Suprapubic skin (tissue), 4 donors: ENCODE results near the gene USP40. TPM values are rescaled to one million over a fixed set of nuclear protein-coding genes. Genes with fewer than 3 reads are reported as not detected.

ENCODE experiments used
- DNase-seq, 2 donors: peaks; one replicate each; pipeline ENCODE4 v3.0.0-alpha.2; 2019; ENCODE audit warnings: low spot score in 2 of 2
- H3K27ac ChIP-seq: fragments of 200-600 bp; sonication (generic); one replicate; pipeline ENCODE4 v1.5.1; 2019
- H3K27me3 ChIP-seq: fragments of 200-600 bp; sonication (generic); one replicate; pipeline ENCODE4 v1.5.1; 2019
- H3K36me3 ChIP-seq: fragments of 200-600 bp; sonication (generic); one replicate; pipeline ENCODE4 v1.5.1; 2019
- H3K4me1 ChIP-seq: fragments of 200-600 bp; sonication (generic); one replicate; pipeline ENCODE4 v1.5.1; 2019
- H3K4me3 ChIP-seq: fragments of 200-600 bp; sonication (generic); one replicate; pipeline ENCODE4 v1.5.1; 2019; ENCODE audit warnings: mild to moderate bottlenecking
- H3K9me3 ChIP-seq: fragments of 200-600 bp; sonication (generic); one replicate; pipeline ENCODE4 v1.5.1; 2019
- EP300 ChIP-seq: sonication (generic); formaldehyde crosslinking; IDR thresholded peaks from one replicate; pipeline ENCODE4 v1.6.1; 2017; ENCODE audit warnings: antibody characterized with exemption
- POLR2A ChIP-seq, 2 donors: fragments of 450-650 bp; IDR thresholded peaks; one replicate each; pipeline ENCODE4 v1.6.1; 2017; ENCODE audit warnings: antibody characterized with exemption in 2 of 2, mild to moderate bottlenecking in 2 of 2, moderate library complexity in 2 of 2
- POLR2AphosphoS5 ChIP-seq, 3 donors: sonication (generic); formaldehyde crosslinking; IDR thresholded peaks; one replicate each; pipeline ENCODE4 v1.6.1; 2017; ENCODE audit warnings: antibody characterized with exemption in 3 of 3
- WGBS: methylation state at CpG from one replicate; pipeline ENCODE4 v1.1.5; 2018; 5-methylcytosine and 5-hydroxymethylcytosine counted together
- total RNA-seq, 4 donors: library from RNA; depleted of rRNA; stranded (reverse); fragments of >200 nt; gene quantifications; one replicate each; pipeline ENCODE4 v1.1.0, GENCODE V29; 2016
- TF ChIP-seq, protein P1 (sequence below), 2 donors: fragments of 200-600 bp in 1 of 2; fragments of 450-650 bp in 1 of 2; sonication (generic) in 1 of 2; IDR thresholded peaks; one replicate each; pipeline ENCODE4 v1.5.1; 2016 to 2019; ENCODE audit warnings: antibody characterized with exemption in 2 of 2, mild to moderate bottlenecking in 1 of 2, moderate library complexity in 1 of 2

USP40 gene
- total RNA-seq, 4 donors from 2014 or later: 16.2 to 125 (median 40.1) TPM

DNA sequence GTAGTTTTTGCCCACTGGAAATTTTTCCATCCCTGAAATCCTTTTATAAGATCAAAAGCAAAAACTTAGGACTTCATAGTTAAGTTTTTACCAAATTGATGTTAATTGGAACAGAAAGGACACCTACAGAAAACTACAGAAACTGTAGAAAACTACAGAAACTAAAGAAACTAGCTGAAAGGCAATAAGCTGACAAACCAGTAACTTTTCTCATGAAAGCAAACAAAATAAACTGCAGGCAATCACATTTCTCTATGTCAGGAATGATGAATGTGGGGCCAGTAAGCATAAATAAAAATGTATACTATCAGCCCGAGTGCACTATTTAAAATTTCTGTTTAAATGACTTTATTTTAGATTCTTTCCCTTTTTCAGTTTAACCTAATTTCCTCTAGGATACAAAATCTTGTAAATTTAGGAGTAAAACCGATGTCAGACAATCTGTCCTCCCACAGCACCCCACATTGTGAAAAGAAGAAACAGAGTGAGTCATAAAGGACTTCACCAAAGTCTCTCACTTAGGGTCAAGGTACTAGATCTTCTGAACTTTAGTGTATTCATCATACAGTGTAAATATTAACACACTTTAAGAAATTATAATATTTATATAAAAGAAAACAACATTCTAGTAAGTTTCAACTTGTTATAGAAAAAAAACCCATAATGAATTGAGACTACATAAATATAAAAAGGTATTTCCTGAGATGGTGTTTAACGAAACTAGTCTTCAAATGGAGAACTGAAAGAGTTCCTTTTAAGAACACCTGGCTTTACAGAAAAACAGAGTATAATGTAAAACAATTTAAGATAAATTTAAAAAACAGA, 46.6 kb downstream of the USP40 start:
- no peak for DNase-seq
- H3K9me3 ChIP-seq: no peaks in the 10 kb centered on the region
- peaks cover 65% of the 10 kb centered on the region for H3K36me3 ChIP-seq

DNA sequence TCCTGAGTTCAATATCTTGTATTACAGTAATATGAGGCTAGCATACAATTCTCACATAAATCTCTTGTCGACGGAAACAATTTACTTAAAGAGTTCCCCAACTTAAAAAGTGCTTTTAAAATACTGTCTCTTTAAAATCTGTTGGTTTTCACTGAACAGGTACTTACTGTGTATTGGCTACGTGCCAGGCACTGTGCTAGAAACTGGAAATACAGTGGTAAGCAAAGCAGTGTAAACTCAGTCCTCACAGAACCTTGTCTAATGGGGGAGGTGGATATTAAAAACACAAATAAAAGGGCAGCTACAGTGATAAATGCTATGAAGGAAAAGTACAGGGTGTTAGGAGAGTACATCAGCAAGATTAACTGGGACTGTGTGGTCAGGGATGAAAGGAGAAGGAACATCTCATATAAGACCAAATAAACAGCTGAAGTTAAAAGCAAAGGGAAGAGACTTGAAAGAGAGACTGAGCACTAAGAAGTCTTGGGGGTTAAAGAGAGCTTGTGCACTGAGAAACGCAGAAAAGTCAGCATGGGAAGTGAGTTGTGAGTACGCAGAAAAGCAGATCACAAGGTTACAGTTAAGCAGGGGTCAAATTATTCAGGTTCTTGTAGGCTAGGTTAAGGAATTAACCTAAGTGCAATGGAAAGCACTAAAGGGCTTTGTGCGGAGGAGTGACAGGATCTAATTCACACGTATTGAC, 52.5 kb downstream of the USP40 start:
- no peak overlapping the region for H3K4me3 ChIP-seq
- no peak overlapping the region for H3K27ac ChIP-seq
- DNase-seq: no peak
- WGBS: 83% methylated on average over 7 of the region's 7 CpGs
- no peaks in the 10 kb centered on the region for H3K4me1 ChIP-seq
- H3K27me3 ChIP-seq: no peaks in the 10 kb centered on the region
- H3K36me3 ChIP-seq: peaks cover 13% of the 10 kb centered on the region
- TF ChIP-seq POLR2AphosphoS5 (IDR thresholded peaks at IDR 0.05) (no peak), POLR2A (IDR thresholded peaks at IDR 0.05) (no peak), EP300 (no peak)
- TF ChIP-seq, protein P1, sequence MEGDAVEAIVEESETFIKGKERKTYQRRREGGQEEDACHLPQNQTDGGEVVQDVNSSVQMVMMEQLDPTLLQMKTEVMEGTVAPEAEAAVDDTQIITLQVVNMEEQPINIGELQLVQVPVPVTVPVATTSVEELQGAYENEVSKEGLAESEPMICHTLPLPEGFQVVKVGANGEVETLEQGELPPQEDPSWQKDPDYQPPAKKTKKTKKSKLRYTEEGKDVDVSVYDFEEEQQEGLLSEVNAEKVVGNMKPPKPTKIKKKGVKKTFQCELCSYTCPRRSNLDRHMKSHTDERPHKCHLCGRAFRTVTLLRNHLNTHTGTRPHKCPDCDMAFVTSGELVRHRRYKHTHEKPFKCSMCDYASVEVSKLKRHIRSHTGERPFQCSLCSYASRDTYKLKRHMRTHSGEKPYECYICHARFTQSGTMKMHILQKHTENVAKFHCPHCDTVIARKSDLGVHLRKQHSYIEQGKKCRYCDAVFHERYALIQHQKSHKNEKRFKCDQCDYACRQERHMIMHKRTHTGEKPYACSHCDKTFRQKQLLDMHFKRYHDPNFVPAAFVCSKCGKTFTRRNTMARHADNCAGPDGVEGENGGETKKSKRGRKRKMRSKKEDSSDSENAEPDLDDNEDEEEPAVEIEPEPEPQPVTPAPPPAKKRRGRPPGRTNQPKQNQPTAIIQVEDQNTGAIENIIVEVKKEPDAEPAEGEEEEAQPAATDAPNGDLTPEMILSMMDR (IDR thresholded peaks at IDR 0.05): no peak
- H3K9me3 ChIP-seq: no peaks in the 10 kb centered on the region

More for the DNA sequence above, 46.6 kb downstream of the USP40 start:
- TF ChIP-seq POLR2A (IDR thresholded peaks at IDR 0.05) (no peak), EP300 (no peak), POLR2AphosphoS5 (IDR thresholded peaks at IDR 0.05) (no peak)
- TF ChIP-seq, protein P1 (IDR thresholded peaks at IDR 0.05): no peak
- WGBS: 88% methylated on average over 3 of the region's 3 CpGs
- no peak overlapping the region for H3K4me3 ChIP-seq
- H3K27me3 ChIP-seq: no peaks in the 10 kb centered on the region
- H3K27ac ChIP-seq: no peak overlapping the region
- H3K4me1 ChIP-seq: no peaks in the 10 kb centered on the region

DNA sequence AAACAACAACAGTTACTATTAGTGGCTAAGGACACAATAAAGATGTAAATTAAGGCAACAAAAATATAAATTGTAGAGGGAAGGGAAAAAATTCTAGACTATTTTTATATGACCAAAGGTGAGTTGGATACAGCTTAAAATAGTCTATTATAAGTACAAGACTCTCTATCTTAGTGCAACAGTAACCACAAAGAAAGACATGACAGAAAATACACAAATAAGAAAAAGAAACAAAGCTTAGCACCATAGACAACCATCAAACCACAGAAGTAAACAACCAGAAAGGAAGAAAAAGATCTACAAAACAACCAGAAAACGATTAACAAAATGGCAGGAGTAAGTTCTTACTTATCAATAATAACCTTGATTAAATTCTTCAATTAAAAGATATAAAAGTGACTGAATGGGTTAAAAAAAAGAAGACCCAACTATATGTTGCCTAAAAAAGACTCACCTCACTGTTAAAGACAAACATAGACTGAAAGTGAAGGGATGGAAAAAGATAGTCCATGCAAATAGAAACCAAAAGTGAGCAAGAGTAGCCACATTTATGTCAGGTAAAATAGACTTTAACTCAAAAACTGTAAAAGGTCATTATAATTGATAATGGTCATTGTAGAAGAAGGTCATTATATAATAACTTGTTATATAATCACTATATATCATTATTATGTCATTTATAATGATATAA, 62.5 kb downstream of the USP40 start:
- no peak overlapping the region for H3K4me3 ChIP-seq
- H3K36me3 ChIP-seq: peaks cover 47% of the 10 kb centered on the region

DNA sequence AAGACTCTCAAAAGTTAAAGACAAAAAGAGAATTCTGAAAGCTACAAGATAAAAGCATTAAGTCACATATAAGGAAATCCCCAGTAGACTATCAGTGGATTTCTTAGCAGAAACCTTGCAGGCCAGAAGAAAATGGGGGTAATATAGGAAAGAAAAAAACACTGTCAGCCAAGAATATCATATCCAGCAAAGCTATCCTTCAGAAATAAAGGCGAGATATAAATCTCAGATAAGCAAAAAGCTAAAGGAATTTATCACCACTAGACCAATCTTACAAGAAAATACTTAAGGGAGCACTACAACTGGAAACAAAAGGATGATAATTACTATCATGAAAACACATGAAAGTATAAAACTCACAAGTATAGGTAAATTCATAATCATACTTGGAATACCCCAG, 63.1 kb downstream of the USP40 start:
- no peak overlapping the region for H3K27ac ChIP-seq
- no peak for DNase-seq
- TF ChIP-seq, protein P1 (IDR thresholded peaks at IDR 0.05): no peak
- TF ChIP-seq EP300 (no peak), POLR2A (IDR thresholded peaks at IDR 0.05) (no peak), POLR2AphosphoS5 (IDR thresholded peaks at IDR 0.05) (no peak)
- H3K4me1 ChIP-seq: no peaks in the 10 kb centered on the region
- WGBS: 94% methylated on average over 1 of the region's 1 CpG
- H3K36me3 ChIP-seq: peaks cover 49% of the 10 kb centered on the region
- no peak overlapping the region for H3K4me3 ChIP-seq
- peaks cover 14% of the 10 kb centered on the region for H3K9me3 ChIP-seq
- H3K27me3 ChIP-seq: no peaks in the 10 kb centered on the region

More for the DNA sequence above, 62.5 kb downstream of the USP40 start:
- Histone ChIP-seq H3K27ac (no peak overlapping the region), H3K4me1 (no peaks in the 10 kb centered on the region), H3K9me3 (peaks cover 14% of the 10 kb centered on the region), H3K27me3 (no peaks in the 10 kb centered on the region)
- no peak for DNase-seq
- WGBS: 100% methylated on average over 1 of the region's 1 CpG
- TF ChIP-seq EP300 (no peak), POLR2AphosphoS5 (IDR thresholded peaks at IDR 0.05) (no peak)

DNA sequence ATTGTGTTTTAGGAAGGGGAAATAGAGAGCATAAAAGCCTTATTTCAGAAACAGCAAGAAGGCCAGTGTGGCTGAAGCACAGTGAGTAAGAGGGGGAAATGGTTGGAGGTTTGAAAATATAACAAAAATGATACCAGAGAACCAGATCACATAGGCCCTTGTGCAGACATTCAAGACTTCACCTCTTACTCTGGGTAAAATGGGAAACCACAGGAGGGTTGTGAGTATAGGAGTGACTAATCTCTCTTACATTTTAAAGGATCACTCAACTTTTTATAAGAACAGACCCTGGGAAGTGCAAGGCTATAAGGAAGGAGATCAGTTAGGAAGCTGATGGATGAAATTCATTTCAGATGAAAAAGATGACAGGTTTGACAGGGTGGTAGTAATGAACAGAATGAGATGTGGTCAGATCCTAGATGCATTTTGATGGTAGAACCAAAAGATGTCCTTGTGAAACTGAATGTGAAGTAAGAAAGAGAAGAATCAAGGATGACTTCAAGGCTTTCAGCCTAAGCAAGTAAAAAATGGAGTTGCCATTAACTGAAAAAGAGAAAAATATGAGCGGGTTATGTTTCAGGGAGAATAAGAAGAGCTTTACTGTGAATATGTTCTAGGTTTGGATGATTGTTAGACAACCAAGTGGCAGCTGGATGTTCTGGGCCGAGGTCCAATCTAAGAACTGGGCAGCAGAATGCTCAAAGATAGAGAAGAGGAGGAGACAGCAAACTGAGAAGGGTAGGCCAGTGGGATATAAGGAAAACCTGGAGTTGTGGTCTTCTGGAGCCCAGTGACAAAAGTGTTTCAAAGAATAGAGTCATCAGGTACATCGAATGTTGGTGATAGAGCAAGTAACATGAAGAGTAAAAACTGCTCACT, 65.1 kb downstream of the USP40 start:
- TF ChIP-seq POLR2A (IDR thresholded peaks at IDR 0.05): no peak
- TF ChIP-seq EP300: no peak
- TF ChIP-seq, protein P1 (IDR thresholded peaks at IDR 0.05): no peak
- no peak for TF ChIP-seq POLR2AphosphoS5 (IDR thresholded peaks at IDR 0.05)
- Histone ChIP-seq H3K27ac (no peak overlapping the region), H3K4me3 (no peak overlapping the region), H3K36me3 (peaks cover 56% of the 10 kb centered on the region), H3K4me1 (no peaks in the 10 kb centered on the region), H3K9me3 (peaks cover 14% of the 10 kb centered on the region), H3K27me3 (no peaks in the 10 kb centered on the region)
- WGBS: 97% methylated on average over 3 of the region's 3 CpGs
- DNase-seq: no peak
